GM10266 (cell line): ENCODE data around the gene FANK1.
A peak's percentile ranks its signal among the peaks of the same experiment; 100 is the strongest.

Source experiments
- DNase-seq: peaks from one replicate; pipeline ENCODE4 v3.0.0; 2012; ENCODE audit errors: extremely low spot score
- TF ChIP-seq, protein P1 (sequence below): IDR thresholded peaks from 2 replicates; pipeline ENCODE4 v1.5.1; 2012; ENCODE audit warnings: mild to moderate bottlenecking, low read depth; ENCODE audit not compliant: control insufficient read depth, insufficient read depth; ENCODE audit errors: missing control alignments

FANK1 gene, protein sequence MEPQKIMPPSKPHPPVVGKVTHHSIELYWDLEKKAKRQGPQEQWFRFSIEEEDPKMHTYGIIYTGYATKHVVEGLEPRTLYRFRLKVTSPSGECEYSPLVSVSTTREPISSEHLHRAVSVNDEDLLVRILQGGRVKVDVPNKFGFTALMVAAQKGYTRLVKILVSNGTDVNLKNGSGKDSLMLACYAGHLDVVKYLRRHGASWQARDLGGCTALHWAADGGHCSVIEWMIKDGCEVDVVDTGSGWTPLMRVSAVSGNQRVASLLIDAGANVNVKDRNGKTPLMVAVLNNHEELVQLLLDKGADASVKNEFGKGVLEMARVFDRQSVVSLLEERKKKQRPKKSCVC

DNA sequence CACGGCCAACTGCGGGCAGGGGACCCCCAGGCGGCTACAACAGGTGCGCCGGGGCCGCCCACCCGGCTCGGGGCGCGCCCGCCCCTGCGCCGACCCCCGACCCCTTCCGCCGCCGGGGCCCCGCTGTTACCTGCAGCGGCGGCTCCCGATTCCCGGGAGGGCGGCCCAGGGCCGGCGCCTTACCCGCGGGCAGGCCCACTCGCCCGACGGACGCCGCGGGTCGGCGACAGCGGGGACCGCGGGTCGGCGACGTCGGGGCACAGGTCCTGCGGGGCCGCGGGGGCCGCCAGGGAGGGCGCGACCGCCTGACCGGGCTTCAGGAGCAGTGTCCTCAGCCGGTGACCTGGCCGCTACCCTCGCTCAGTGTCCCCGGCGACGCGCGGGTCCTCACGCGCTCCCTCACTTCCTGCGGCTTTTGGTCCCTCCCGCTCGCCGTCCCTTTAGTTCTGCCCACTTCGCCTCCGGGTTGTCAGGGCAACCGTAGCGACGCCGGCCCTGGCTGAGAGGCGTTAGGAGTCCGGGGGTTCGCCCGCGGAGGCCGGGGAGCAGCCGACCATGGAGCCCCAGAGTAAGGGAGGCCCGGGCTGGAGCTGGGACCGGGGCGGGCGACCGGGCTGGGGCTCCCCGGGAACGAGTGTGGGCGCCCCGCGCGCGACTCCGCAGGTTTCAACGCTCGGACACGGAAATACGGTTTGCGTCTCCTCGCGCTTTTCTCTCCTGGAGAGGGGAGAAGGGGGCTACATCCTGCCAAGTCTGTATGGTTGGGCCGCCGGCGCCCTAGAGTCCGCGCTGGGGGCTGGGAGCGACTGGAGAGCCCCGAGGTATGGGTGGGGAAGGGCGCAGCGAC lies at the start of gene FANK1:
FANK1 (plus strand) TSS at position 477 of the 847 bp plus-strand sequence; CDS start at position 556, 79 bp downstream.
- peak; percentile 85 for DNase-seq

- TF ChIP-seq, protein P1, sequence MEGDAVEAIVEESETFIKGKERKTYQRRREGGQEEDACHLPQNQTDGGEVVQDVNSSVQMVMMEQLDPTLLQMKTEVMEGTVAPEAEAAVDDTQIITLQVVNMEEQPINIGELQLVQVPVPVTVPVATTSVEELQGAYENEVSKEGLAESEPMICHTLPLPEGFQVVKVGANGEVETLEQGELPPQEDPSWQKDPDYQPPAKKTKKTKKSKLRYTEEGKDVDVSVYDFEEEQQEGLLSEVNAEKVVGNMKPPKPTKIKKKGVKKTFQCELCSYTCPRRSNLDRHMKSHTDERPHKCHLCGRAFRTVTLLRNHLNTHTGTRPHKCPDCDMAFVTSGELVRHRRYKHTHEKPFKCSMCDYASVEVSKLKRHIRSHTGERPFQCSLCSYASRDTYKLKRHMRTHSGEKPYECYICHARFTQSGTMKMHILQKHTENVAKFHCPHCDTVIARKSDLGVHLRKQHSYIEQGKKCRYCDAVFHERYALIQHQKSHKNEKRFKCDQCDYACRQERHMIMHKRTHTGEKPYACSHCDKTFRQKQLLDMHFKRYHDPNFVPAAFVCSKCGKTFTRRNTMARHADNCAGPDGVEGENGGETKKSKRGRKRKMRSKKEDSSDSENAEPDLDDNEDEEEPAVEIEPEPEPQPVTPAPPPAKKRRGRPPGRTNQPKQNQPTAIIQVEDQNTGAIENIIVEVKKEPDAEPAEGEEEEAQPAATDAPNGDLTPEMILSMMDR, result no peak
- DNase-seq, result no peak
Observed at GRCh38 chr10:125846894-125847293, 49.5 kb upstream of the FANK1 start.

GRCh38 chr10:125848371-125848770 lies 48.0 kb upstream of the FANK1 start:
- TF ChIP-seq, protein P1, result no peak
- no peak for DNase-seq

DNA sequence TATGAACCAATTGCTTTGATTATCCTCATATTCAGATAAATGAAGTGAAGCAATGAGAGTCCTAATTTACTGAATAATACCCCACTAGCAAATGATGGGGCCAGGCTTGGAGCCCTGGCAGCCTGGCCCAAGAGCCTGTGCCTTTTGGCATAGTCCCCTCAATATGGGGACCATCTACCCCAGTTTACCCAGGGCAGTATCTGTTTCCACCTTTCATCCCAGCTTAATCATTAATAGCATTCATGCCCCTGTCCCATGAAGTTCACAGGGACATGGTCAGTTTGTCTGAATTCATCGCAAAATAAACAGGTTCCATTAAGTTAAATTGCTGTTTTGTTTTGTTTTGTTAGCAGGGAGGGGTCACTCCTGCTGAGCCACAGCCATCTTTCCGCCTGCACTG lies 47.5 kb upstream of the FANK1 start:
- DNase-seq, result no peak
- TF ChIP-seq, protein P1, result no peak

- DNase-seq, result no peak
- TF ChIP-seq, protein P1, result no peak
Observed at GRCh38 chr10:125849448-125849847, 46.9 kb upstream of the FANK1 start.

- TF ChIP-seq, protein P1, result no peak
- no peak for DNase-seq
Observed at GRCh38 chr10:125850766-125851731, 45.3 kb upstream of the FANK1 start.

- TF ChIP-seq, protein P1, result no peak
Observed at GRCh38 chr10:125852487-125852886, 43.9 kb upstream of the FANK1 start.

More at GRCh38 chr10:125852487-125852886, 43.9 kb upstream of the FANK1 start:
- no peak for DNase-seq
